Erythroblast (primary cell): Measurements from ENCODE around the gene FRMD4A.

Experiments used
- DNase-seq, 2 experiments: peaks; one replicate each; lab custom pipeline; 2025; lab: John Stamatoyannopoulos, UW
- GATA1 ChIP-seq: IDR thresholded peaks from 2 replicates; pipeline ENCODE4 v1.6.1; 2011; ENCODE audit warnings: low read depth, mild to moderate bottlenecking, control low read depth, low read length, moderate library complexity
- POLR2A ChIP-seq: IDR thresholded peaks from 2 replicates; pipeline ENCODE4 v1.6.1; 2011; ENCODE audit warnings: mild to moderate bottlenecking, low read length

FRMD4A gene

DNA sequence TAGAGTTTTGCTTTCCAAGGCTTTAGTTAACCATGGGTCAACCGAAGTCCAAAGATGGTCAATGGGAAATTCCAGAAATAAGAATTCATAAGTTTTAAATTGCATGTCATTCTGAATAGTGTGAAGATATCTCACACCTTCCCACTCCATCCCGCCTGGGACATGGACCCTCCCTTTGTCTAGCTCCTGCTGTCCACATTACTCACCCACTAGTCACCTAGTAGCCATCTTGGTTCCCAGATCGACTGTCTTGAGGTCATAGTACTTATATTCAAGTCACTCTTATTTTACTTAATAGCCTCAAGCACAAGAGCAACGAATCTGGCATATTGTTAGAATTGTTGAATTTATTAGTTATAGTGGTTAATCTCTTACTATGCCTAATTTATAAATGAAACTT, 377.4 kb downstream of the FRMD4A start:
- TF ChIP-seq GATA1 (no peak), POLR2A (no peak)
- no peak for DNase-seq

DNA sequence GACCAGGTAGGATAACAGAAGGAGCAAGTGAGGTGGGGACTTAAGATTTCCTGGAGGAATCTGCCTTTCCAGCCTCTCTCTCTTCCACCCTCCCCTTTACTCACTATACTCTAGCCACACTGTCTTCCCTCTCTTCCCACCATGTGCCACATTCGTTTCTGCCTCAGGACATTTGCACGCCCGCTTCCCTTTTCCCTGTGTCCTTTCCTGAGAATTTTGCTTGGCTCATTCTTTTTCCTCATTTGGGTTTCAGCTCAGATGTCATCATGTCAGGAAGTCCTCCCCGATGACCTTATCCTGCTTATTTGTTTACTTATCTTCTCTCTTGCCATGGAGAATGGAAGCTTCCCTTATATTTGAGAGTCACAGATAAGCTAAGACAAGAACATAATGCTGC, 380.2 kb downstream of the FRMD4A start:
- TF ChIP-seq GATA1 (no peak), POLR2A (no peak)
- no peak for DNase-seq

DNA sequence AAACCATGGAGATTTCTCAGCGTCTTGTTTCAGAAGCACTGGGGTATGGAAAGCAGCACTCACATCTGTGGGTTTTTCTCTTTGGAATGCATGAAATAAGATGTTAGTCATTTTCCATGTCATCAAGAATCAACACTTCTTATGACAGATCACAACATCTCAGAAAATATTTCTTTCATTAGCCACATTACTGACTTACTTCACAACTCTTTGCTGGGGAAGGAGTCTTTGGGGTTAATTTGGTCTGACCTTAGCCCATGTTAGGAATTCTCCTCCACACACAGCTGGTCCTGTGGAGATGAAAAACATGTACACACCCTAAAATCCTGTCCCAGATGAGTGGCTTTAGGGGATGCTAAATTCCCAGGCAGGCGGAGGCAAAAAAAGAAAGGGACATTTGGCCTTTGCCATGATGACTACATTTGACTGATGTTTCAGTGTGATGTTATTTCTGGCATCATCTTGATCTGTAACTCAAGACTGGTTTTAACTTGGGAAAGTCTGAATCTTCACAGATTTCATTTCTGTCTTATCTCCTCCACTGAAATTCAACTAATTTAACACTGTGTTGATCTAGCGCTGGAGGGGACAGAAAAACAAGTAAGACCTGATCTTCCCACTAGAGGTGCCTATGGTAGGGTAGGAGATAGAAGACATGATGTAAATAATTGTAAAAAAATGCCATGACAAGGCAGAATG, 380.7 kb downstream of the FRMD4A start:
- DNase-seq: no peak
- TF ChIP-seq GATA1 (no peak), POLR2A (no peak)

DNA sequence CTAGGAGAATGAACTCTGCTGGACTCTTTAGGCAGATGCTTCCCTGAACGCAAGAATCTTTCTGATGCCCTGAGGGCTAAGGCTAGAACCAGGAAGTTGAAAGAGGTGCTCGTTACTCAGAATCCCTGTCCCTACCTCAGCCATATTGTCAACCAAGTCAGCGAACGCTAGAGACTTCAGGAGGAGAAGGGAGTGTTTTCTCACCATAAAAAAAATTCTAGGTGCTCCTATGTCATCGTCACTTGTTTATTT, 384.6 kb downstream of the FRMD4A start:
- no peak for DNase-seq
- TF ChIP-seq POLR2A: no peak
- TF ChIP-seq GATA1: no peak

DNA sequence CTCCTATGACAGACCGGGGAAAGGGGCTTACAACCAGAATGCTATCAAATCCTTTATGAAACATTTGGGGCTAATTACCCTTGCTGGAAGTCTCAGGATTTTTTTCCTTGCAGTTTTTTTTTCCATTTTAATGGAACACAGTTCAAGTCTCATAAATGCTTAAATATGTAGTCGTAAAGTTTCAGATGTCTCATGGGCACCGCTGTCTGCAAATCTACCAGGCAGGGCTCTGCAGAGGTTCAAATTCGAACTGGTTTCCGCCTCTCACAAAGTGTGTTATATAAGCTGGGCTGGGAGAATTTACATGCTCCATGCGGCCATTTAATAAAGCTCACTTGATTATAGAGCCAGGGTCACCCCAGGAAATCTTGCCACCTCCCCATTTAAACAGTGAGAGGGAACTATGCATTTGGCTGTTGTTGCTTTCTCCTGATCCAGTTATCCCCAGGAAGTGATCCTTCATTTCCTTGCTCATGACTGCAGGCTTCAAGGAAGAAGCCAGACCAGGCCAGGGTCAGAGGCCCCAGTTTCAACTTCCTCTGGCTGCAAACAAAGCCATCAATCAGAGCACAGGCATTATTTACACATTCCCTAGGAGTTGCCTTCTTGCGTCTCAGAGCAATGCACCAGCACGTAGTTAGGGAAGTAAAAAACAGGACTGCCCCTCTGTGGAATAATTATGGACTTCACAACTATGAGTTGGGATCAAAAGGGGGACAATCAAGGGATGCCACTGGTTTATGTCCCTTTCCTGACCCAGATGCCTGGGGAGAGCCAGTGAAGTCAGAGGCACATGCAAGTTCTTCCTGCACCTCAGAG, 385.1 kb downstream of the FRMD4A start:
- DNase-seq: no peak
- TF ChIP-seq POLR2A (no peak), GATA1 (no peak)

DNA sequence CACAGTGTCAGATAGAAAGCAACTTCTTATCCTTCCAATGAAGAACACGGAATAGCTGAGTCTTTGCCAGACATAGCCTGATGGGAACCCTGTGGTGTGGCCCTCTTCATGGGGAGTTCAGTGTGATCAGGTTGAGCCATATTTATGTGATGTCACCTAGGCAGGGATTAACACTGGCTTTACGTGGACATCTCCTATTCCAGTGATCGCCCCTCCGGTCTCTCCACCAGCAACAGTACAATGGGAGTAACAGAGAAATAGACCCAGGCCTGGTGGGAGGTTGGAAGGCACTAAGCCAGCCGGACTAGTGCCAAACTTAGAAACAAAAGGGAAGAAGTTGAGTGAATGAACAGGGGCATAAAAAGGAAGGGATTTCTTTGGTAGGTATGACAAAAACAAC, 385.9 kb downstream of the FRMD4A start:
- DNase-seq: no peak

DNA sequence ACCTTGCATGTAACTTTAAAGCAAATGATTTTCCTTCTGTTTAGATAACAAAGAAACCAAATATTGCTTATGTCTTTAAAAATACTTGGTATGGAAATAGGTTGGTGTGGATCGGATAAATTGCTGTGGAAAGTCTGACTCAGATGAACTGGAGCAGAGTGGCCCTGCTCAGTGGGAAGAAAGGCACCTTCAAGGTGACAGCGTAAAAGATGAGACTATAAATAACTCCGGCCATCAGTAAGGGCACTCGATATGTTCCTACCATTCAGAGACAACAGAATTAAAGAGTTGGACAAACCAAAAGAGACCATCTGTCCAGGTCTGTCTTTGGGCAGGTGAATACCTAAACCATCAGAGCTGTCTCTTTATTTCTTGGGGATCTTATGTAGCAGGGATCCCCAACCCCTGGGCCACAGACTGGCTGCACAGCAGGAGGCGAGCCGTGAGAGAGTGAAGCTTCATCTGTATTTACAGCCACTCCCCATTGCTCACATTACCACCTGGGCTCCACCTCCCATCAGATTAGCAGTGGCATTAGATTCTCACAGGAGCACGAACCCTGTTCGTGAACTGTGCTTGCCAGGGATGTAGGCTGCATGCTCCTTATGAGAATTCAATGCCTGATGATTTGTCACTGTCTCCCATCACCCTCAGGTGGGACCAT, 386.9 kb downstream of the FRMD4A start:
- no peak for TF ChIP-seq POLR2A
- no peak for DNase-seq

More for the DNA sequence above, 385.9 kb downstream of the FRMD4A start:
- TF ChIP-seq POLR2A (no peak), GATA1 (no peak)

DNA sequence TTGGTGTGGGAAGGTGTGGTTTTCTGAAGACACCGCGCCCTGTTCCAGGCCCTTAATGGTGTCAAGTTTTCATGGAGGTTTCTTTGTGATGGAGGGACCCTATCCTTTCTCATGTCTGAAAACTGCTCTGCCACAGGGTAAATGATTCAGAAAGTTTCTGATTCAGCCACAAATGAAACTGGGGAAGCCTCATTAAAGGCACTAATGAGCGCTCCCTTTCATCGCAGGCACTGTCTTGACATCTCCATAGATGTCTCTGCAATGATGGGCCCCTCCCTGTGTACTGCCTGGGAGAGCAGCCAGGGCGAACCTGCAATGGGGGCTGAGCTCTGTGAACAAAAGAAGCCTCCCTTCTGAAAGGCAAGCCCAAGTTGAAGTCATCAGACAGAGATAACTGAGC, 388.7 kb downstream of the FRMD4A start:
- DNase-seq: no peak

DNA sequence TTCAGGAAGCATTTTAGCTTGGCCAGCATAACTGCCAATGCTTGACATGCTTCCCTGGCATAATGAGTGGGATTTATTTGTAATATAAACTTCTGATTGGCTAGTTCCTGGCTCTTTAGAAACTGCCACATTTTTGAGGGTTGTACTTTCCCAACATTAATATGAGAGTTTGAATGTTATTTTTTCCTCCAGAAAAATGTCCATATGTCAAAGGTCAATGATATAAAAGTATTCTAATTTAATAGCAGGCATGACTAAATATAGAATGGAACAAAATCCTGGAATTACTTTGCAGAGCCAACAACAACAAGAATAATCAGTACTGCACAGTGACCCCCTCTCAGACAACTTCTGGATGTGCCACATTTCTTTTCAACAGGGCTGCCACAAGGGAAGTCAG, 391.3 kb downstream of the FRMD4A start:
- DNase-seq: no peak
- TF ChIP-seq GATA1 (no peak), POLR2A (no peak)

More for the DNA sequence above, 388.7 kb downstream of the FRMD4A start:
- no peak for TF ChIP-seq POLR2A
- no peak for TF ChIP-seq GATA1

DNA sequence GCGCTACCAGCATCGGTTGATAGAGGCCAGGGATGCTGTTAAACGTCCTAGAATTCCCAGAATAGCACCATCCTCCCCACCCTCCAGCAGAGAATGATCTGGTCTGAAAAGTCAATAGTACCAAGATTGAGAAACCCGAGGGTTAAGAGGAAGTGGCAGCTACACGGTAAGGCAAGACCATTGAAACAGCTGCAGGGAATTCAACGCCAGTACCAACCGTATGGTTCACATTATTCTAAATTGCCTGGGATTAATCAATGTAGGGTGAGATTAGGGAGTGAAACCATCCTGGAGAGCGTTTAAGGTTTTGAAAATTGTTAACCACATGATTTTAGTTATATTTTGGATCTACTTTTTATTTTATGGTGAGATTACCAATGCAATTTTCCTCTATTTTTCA, 391.8 kb downstream of the FRMD4A start:
- DNase-seq: no peak
- TF ChIP-seq GATA1: no peak
- TF ChIP-seq POLR2A: no peak

DNA sequence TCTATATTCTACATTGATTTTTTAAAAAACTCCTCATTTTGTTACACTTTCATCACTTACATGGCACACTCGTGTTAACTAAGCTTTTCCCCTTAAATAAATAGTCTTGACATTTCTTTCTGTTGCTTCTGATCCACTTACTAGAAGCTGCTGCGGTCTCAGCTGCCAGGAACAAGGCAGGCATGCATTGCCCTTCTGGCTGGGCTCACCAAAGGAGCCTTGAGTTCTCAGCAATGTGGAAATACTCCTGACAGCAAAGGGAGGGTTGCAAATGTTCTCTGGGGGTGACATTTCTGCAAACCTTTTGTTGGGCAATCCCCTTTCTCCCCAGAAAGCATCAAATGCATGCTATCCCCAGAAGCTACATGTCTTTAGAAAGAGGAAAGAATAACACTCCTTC, 393.9 kb downstream of the FRMD4A start:
- TF ChIP-seq POLR2A (no peak), GATA1 (no peak)
- no peak for DNase-seq

DNA sequence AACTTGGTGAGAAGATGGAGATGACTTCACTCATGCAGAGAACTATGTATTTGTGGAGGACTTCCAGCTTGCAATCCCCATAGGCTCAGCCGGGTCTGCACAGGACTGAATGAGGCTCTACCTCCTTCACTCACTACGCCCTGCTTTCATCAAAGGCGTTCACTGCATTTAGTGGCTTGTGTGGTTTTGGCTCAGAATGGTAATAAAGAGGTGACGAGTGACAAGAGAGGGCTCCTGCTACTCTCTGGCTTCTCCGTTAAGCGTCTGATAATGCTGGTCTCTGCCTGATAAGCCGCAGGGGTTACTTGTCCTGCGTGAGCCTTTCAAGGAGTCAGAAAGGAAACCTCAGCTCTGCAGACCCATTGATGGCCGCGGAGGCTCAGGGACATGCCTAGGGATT, 400.6 kb downstream of the FRMD4A start:
- TF ChIP-seq POLR2A (no peak), GATA1 (no peak)
- DNase-seq: peak; percentile 8 to 54

DNA sequence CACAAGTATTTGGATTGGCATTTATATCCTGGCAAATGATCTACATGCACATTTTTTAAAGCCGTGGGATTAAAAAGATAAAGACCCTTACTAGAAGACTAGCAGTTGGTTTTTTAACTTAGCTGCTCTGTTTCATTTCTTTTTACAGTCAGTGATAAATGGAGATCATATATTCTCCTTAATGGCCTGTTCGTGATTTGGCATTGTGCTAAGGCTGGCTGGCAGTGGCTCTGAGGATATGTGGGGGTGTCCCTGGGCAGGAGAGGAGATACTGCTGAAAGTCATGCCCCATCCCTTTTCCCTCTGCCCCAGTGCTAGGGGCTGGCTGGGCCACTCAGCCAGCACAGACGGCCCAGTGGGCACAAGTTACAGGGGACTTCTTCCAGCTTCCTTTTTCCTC, 402.3 kb downstream of the FRMD4A start:
- no peak for DNase-seq
- TF ChIP-seq POLR2A (no peak), GATA1 (no peak)
